ENCODE measurements around the gene NFATC2. TPM values are rescaled to one million over a fixed set of nuclear protein-coding genes. Genes with fewer than 3 reads are reported as not detected.
A peak's percentile ranks its signal among the peaks of the same experiment; 100 is the strongest.

NFATC2 gene
- total RNA-seq, 3 donors from 2014 or later = 5.9 to 11.9 (median 10.2) TPM

DNA sequence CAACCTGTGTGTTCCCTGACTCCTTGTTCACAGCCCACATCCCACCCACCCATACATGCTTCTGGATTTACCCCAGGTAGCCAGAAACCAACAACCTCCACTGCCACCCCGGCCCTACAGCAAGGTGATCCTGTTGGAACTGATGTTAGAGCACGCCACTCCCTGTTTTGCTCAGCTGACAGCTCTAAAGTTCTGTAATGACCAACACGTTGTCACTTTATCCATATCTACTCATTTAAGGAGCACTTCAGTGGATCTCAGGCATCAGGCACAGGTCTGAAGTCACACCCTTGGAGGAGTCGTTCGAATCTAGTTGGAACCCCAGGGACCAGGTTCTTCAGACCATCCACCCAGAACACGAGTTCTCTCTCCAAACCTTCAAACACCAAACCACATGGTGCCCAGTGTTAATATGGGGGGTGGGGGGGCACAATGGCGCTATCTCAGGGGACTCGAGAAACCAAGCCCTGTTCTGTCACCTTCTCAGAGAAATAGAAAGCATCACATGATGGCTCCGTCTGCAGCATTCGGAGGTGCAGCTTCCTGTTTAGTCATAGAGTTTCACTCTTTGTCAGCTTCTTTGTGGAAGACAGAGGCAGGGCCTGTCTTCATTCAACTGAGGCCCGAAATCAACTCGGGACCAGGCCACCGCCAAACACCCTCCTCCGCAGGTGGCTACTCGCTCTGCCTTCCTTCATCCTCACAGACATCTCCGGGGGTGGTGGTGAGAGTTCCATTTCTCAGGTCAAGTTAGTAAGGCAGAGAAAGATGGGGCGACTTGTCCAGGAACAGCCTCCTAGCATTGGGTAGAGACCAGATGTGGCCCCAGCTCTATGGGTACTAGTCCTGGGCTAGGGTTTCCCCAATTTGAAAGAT lies 142.2 kb downstream of the NFATC2 start:
- Histone ChIP-seq H3K36me3 (no peaks in the 10 kb centered on the region), H3K4me3 (no peak overlapping the region), H3K9me3 (no peaks in the 10 kb centered on the region), H3K27ac (peak overlapping the region; percentile 45 to 52), H3K4me1 (no peaks in the 10 kb centered on the region), H3K27me3 (no peaks in the 10 kb centered on the region)
- no peak for DNase-seq (ENCODE audit: low spot score in 2 of 2)
- TF ChIP-seq POLR2AphosphoS5 (IDR thresholded peaks at IDR 0.05) (no peak), POLR2A (IDR thresholded peaks at IDR 0.05) (no peak)
- TF ChIP-seq, protein P1, sequence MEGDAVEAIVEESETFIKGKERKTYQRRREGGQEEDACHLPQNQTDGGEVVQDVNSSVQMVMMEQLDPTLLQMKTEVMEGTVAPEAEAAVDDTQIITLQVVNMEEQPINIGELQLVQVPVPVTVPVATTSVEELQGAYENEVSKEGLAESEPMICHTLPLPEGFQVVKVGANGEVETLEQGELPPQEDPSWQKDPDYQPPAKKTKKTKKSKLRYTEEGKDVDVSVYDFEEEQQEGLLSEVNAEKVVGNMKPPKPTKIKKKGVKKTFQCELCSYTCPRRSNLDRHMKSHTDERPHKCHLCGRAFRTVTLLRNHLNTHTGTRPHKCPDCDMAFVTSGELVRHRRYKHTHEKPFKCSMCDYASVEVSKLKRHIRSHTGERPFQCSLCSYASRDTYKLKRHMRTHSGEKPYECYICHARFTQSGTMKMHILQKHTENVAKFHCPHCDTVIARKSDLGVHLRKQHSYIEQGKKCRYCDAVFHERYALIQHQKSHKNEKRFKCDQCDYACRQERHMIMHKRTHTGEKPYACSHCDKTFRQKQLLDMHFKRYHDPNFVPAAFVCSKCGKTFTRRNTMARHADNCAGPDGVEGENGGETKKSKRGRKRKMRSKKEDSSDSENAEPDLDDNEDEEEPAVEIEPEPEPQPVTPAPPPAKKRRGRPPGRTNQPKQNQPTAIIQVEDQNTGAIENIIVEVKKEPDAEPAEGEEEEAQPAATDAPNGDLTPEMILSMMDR (IDR thresholded peaks at IDR 0.05) = no peak
- intact Hi-C loops (cut with DNase I; ENCODE audit: low total_unique reads) = no loop called here

DNA sequence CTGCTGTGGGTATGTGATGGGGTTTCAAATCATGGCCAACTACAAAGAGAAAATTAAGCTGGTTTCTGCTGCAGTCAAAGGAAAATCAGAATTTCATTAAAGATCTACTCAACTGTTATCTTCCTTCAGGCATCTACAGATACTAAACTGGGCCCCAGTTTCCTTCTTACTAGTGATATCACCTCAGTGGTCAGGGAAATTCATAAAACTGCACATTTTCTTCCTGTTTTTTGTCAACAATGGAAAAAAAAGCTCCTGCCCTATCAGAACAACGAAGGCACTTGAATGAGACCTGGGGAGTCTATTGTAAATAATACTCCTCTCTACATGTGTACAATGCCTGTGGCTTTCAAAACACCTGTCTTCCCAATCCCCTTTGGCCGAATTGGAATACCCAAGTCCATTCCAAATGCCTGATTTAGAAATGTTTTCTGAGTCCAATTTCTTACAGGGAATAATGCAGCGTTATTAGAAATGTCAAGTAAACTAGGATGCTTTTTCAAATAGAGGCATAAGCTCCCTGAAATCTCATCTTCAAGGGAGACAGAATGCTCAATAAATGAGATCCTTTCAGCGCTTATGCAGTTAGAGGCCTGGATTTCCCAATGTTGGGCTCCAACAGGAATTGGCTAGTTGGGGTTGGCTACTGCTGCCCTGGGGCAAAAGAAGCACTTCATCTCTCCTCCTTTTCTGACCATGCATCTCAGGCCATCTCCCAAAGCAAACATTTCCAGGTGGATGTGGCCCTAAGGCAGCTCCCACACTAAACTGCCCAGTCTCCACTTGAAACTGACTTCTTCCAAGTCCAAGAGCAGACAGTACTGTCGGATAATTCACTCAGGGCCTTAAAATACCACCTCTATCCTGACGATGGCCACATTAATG lies 143.3 kb downstream of the NFATC2 start:
- H3K9me3 ChIP-seq = no peaks in the 10 kb centered on the region
- no peak for DNase-seq (ENCODE audit: low spot score in 2 of 2)
- no peaks in the 10 kb centered on the region for H3K27me3 ChIP-seq
- H3K36me3 ChIP-seq = no peaks in the 10 kb centered on the region
- H3K4me1 ChIP-seq = no peaks in the 10 kb centered on the region
- TF ChIP-seq POLR2A (IDR thresholded peaks at IDR 0.05) = no peak
- TF ChIP-seq POLR2AphosphoS5 (IDR thresholded peaks at IDR 0.05) = no peak
- TF ChIP-seq, protein P1 (IDR thresholded peaks at IDR 0.05) = no peak
- H3K4me3 ChIP-seq = no peak overlapping the region
- H3K27ac ChIP-seq = peak overlapping the region; percentile 45 to 52
- intact Hi-C loops (cut with DNase I; ENCODE audit: low total_unique reads) = loop anchor here (1.0 kb wide), 1 partner anchor 19 kb away; no protein-coding TSS in a partner anchor

- Histone ChIP-seq H3K27ac (peak overlapping the region in 1 of 2 donors; percentile 27), H3K27me3 (no peaks in the 10 kb centered on the region), H3K9me3 (no peaks in the 10 kb centered on the region), H3K4me3 (no peak overlapping the region), H3K36me3 (no peaks in the 10 kb centered on the region), H3K4me1 (no peaks in the 10 kb centered on the region)
- TF ChIP-seq POLR2AphosphoS5 (IDR thresholded peaks at IDR 0.05) = no peak
- TF ChIP-seq POLR2A (IDR thresholded peaks at IDR 0.05) = no peak
- TF ChIP-seq, protein P1 (IDR thresholded peaks at IDR 0.05) = no peak
- intact Hi-C loops (cut with DNase I; ENCODE audit: low total_unique reads) = no loop called here
- DNase-seq (ENCODE audit: low spot score in 2 of 2) = no peak
These were observed 144.0 kb downstream of the NFATC2 start for GRCh38 chr20:51398552-51398951.

DNA sequence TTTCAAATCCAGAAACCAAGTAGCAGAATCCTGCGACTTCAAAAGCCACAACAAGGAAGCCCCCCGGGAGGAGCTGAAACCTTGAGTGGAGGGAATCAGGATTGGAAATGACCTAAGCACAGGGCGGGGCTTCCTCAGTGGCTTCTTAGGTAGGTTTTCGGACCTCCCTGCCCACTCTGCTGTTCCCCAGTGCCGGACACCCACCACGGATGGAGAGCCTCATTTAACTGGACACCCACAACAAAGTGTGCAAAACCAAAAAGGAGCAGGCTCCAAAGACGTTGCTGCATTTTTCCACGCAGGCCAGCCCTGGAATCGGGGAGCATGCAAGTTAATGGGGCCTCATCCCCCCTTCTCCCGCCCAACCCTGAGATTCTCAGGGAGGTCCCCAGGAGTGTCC lies 144.4 kb downstream of the NFATC2 start:
- no peak overlapping the region for H3K4me3 ChIP-seq
- intact Hi-C loops (cut with DNase I; ENCODE audit: low total_unique reads) = no loop called here
- no peak for DNase-seq (ENCODE audit: low spot score in 2 of 2)
- no peaks in the 10 kb centered on the region for H3K9me3 ChIP-seq
- TF ChIP-seq POLR2AphosphoS5 (IDR thresholded peaks at IDR 0.05) (no peak), POLR2A (IDR thresholded peaks at IDR 0.05) (no peak)
- TF ChIP-seq, protein P1 (IDR thresholded peaks at IDR 0.05) = no peak
- H3K27me3 ChIP-seq = no peaks in the 10 kb centered on the region
- no peaks in the 10 kb centered on the region for H3K36me3 ChIP-seq
- H3K27ac ChIP-seq = no peak overlapping the region
- no peaks in the 10 kb centered on the region for H3K4me1 ChIP-seq

All from breast epithelium (tissue), 4 donors.